GM12874 (cell line): ENCODE measurements around the gene CAND2.
A peak's percentile ranks its signal among the peaks of the same experiment; 100 is the strongest.

ENCODE experiments used
- TF ChIP-seq, protein P1 (sequence below): IDR thresholded peaks from 2 replicates; pipeline ENCODE4 v1.5.1; 2011; ENCODE audit warnings: low read depth, mild to moderate bottlenecking, control low read depth, low read length, moderate library complexity; ENCODE audit not compliant: insufficient read depth

CAND2 gene

DNA sequence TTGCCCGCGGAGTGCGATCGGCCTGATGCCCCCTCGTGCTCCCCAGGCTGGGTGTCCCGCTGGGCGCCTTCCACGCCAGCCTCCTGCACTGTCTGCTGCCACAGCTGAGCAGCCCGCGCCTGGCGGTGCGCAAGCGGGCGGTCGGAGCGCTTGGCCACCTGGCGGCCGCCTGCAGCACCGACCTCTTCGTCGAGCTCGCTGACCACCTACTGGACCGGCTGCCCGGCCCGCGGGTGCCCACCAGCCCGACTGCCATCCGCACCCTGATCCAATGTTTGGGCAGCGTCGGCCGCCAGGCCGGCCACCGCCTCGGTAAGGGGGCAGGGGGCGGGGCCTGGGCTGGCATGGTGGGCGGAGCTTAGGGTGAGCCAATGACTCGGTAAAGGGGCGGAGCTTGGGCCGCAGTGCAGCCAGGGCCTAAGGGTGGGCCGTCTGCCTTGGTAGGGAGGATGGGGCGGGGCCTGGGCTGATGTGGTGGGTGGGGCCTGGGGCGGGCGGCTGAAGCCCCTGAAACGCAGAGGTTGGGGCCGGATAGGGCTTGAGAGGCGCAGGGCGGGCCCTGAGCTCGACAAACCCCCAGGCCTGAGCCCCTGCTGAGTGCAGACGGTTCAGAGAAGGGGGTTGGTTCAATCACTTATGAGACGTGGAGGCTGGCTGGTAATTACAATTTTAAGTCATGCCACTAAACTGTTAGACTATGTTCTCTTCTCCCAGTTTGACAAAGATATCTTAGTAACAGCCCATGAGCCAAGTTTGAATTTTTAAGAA, 13.7 kb downstream of the CAND2 start:
- TF ChIP-seq, protein P1, sequence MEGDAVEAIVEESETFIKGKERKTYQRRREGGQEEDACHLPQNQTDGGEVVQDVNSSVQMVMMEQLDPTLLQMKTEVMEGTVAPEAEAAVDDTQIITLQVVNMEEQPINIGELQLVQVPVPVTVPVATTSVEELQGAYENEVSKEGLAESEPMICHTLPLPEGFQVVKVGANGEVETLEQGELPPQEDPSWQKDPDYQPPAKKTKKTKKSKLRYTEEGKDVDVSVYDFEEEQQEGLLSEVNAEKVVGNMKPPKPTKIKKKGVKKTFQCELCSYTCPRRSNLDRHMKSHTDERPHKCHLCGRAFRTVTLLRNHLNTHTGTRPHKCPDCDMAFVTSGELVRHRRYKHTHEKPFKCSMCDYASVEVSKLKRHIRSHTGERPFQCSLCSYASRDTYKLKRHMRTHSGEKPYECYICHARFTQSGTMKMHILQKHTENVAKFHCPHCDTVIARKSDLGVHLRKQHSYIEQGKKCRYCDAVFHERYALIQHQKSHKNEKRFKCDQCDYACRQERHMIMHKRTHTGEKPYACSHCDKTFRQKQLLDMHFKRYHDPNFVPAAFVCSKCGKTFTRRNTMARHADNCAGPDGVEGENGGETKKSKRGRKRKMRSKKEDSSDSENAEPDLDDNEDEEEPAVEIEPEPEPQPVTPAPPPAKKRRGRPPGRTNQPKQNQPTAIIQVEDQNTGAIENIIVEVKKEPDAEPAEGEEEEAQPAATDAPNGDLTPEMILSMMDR, result peak; percentile 94

DNA sequence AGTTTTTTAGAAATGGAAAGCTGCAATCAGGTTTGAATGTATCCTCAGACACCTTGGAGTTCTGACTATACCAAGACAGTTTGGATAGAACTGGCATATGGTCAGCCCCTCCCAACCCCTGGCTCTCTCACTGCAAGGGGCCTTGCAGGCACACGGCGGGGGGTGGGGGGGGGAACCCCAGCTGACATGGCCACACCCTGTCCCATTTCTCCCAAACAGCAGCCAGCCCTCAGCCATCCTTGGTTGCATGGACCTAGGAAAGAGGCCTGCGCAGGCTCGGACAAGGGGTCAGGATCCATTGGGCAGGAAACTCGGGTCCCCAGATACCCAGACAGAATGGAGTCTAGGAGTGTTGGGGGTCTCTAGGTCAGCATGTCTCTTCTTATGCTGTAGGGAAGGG, 14.5 kb downstream of the CAND2 start:
- TF ChIP-seq, protein P1, result no peak

DNA sequence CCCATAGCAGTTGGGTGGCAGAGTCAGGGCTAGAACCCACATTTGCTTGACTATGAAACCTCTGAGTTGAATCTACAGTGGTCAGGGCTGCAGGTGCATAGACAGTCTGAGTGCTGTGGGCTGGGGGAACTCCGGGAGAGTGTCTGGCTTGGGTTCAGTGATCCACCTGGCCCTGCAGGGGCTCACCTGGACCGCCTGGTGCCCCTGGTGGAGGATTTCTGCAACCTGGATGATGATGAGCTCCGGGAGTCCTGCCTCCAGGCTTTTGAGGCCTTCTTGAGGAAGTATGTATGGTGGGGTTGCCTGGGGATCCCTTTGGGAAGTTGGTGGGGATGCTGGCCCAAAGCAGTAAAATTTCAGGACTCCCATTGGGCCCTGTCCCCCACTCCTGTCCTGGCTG, 16.3 kb downstream of the CAND2 start:
- TF ChIP-seq, protein P1, result no peak

DNA sequence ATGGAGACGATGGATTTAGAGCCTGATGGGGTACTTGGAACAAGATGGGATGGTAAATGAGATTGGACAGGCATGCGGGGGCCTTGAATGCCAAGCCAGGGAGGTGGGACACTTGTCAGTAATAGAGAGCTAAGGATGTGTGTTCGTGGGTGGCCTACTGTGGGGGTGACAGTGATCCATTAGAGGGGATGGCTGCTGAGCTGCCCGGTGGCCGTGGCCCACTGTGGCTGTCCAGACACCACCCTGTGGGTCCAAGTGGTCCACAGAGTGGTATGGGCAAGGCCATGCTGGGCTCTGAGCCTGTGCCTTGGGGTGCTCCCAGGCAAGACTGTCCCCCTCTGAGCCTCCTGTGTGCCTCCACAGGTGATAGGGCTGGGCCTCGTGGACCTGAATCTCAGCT, 17.5 kb downstream of the CAND2 start:
- TF ChIP-seq, protein P1, result no peak

DNA sequence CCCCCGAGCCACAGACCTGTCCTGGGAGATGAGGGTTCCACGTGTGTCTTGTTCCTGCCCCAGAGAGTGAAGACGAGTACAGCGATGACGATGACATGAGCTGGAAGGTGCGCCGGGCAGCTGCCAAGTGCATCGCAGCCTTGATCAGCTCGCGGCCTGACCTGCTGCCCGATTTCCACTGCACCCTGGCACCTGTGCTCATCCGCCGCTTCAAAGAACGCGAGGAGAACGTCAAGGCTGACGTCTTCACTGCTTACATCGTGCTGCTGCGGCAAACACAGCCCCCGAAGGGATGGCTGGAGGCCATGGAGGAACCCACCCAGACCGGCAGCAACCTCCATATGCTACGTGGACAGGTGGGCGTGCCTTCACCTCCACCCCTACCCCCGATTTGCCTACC, 18.6 kb downstream of the CAND2 start:
- TF ChIP-seq, protein P1, result no peak

DNA sequence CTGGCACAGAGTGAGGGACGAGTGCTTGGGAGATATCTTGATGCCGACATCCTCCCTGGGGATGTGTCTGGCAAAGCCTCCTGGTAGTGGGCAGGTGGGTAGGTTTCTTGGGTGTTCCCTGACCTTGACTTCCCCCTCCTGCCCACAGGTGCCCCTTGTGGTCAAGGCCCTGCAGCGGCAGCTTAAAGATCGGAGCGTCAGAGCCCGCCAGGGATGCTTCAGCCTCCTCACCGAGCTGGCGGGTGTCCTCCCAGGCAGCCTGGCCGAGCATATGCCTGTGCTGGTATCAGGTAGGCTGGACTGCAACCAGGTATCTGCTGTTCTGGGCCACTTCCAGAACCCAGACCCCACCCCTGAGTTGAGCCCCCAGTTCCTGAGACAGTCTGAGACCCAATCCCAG, 19.2 kb downstream of the CAND2 start:
- TF ChIP-seq, protein P1, result no peak

DNA sequence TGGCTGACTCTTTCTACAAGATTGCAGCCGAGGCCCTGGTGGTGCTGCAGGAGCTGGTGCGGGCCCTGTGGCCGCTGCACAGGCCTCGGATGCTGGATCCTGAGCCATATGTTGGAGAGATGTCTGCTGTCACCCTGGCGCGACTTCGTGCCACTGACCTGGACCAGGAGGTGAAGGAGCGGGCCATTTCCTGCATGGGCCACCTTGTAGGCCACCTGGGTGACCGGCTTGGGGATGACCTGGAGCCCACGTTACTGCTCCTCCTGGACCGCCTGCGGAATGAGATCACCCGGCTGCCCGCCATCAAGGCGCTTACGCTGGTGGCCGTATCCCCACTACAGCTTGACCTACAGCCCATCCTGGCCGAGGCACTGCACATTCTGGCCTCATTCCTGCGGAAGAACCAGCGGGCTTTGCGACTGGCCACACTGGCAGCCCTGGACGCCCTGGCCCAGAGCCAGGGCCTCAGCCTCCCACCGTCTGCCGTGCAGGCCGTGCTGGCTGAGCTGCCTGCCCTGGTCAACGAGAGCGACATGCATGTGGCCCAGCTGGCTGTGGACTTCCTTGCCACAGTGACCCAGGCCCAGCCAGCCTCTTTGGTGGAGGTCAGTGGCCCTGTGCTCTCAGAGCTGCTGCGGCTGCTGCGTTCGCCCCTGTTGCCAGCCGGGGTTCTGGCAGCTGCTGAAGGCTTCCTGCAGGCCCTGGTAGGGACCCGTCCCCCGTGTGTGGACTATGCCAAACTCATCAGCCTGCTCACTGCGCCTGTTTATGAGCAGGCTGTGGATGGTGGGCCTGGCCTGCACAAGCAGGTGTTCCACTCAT, 20.3 kb downstream of the CAND2 start:
- TF ChIP-seq, protein P1, result no peak
